Measurements from ENCODE around the gene PPP1R12C.

PPP1R12C gene

GRCh38 chr19:55086730-55087541 lies 30.5 kb downstream of the PPP1R12C start:
- TF ChIP-seq, protein P1, sequence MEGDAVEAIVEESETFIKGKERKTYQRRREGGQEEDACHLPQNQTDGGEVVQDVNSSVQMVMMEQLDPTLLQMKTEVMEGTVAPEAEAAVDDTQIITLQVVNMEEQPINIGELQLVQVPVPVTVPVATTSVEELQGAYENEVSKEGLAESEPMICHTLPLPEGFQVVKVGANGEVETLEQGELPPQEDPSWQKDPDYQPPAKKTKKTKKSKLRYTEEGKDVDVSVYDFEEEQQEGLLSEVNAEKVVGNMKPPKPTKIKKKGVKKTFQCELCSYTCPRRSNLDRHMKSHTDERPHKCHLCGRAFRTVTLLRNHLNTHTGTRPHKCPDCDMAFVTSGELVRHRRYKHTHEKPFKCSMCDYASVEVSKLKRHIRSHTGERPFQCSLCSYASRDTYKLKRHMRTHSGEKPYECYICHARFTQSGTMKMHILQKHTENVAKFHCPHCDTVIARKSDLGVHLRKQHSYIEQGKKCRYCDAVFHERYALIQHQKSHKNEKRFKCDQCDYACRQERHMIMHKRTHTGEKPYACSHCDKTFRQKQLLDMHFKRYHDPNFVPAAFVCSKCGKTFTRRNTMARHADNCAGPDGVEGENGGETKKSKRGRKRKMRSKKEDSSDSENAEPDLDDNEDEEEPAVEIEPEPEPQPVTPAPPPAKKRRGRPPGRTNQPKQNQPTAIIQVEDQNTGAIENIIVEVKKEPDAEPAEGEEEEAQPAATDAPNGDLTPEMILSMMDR (IDR thresholded peaks at IDR 0.05; ENCODE audit: low read length): no peak
- TF ChIP-seq EZH2 (IDR thresholded peaks at IDR 0.05; ENCODE audit: borderline replicate concordance, low read length): no peak
- no peak overlapping the region for H3K27ac ChIP-seq (ENCODE audit: low read depth, low read length, poor library complexity, severe bottlenecking)
- H3K79me2 ChIP-seq (ENCODE audit: insufficient read depth, low read length): no peaks in the 10 kb centered on the region
- no peak overlapping the region for H3K4me2 ChIP-seq (ENCODE audit: low read length)
- H3K27me3 ChIP-seq (ENCODE audit: insufficient read depth, low read length): no peaks in the 10 kb centered on the region
- H3K4me3 ChIP-seq (ENCODE audit: low read depth, low read length, poor library complexity, severe bottlenecking): no peak overlapping the region
- no peaks in the 10 kb centered on the region for H3F3A ChIP-seq (ENCODE audit: insufficient read depth, low read length)
- no peaks in the 10 kb centered on the region for H4K20me1 ChIP-seq (ENCODE audit: insufficient read depth, low read length)
- peaks cover 4% of the 10 kb centered on the region; the same call in 1 of the 2 replicates for H3K9me3 ChIP-seq (ENCODE audit: low read length)
- H2AFZ ChIP-seq (ENCODE audit: low read length): no peak overlapping the region
- H3K9ac ChIP-seq (ENCODE audit: low read length): no peak overlapping the region
- no peaks in the 10 kb centered on the region for H3K9me2 ChIP-seq (ENCODE audit: low read depth, low read length)
- H3K36me3 ChIP-seq (ENCODE audit: insufficient read depth, low read length): peaks cover 11% of the 10 kb centered on the region; the same call in 1 of the 2 replicates
- no peaks in the 10 kb centered on the region for H3K4me1 ChIP-seq (ENCODE audit: insufficient read depth, low read length, severe bottlenecking)

DNA sequence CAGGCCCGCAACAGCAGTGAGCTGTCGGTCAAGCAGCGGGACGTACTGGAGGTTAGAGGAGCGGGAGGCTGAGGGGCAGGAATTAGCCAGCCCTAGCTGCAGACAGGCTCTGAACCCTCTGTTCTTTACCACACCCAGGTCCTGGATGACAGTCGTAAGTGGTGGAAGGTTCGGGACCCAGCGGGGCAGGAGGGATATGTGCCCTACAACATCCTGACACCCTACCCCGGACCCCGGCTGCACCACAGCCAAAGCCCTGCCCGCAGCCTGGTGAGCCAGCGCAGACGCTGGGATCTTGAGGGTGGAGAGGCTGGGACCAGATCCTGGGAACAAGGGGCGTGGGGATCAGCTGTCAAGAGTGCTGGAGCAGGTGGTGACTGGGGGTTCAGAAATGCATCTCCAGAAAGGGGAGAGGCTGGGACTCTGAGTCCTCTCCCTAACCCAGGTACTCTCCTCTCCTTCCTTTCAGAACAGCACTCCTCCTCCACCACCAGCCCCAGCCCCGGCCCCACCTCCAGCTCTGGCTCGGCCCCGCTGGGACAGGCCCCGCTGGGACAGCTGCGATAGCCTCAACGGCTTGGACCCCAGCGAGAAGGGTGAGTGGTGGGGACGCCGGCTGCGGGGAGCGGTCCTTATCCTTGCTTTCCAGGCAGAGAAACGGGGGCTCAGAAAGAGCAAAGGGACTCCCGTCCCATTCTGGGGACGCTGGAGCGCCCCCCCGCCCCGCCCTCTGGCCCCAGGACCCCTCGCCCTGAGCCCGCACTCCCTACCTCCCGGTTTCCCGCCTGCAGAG lies 31.3 kb downstream of the PPP1R12C start:
- no peak overlapping the region for H3K4me2 ChIP-seq (ENCODE audit: low read length)
- H3K4me1 ChIP-seq (ENCODE audit: insufficient read depth, low read length, severe bottlenecking): no peaks in the 10 kb centered on the region
- H3K27me3 ChIP-seq (ENCODE audit: insufficient read depth, low read length): no peaks in the 10 kb centered on the region

DNA sequence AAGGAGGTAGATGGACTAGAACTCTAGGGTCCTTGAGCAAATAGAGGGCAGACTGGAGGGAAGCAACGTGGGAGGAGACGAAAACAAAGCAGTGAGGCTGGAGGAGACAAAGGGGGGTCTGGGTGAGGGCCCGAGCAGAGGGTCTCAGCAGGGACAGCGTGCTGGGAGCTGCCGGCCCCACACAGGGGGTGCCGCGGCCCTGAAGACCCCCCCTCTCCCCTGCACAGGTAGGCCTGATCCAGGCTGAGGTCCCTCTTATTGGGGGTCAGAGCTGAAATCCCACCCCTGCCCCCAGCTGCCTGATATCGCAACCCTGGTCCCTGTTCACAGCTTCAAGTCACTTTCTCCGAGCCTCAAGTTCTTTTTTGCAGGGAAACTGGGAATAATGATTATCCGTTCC lies 33.0 kb downstream of the PPP1R12C start:
- H3K9me3 ChIP-seq (ENCODE audit: low read length): peaks cover 4% of the 10 kb centered on the region; the same call in 1 of the 2 replicates
- no peaks in the 10 kb centered on the region for H3F3A ChIP-seq (ENCODE audit: insufficient read depth, low read length)
- TF ChIP-seq, protein P1 (IDR thresholded peaks at IDR 0.05; ENCODE audit: low read length): no peak
- TF ChIP-seq EZH2 (IDR thresholded peaks at IDR 0.05; ENCODE audit: borderline replicate concordance, low read length): no peak
- peaks cover 10% of the 10 kb centered on the region for H3K4me1 ChIP-seq (ENCODE audit: insufficient read depth, low read length, severe bottlenecking)
- H3K79me2 ChIP-seq (ENCODE audit: insufficient read depth, low read length): no peaks in the 10 kb centered on the region
- H3K9ac ChIP-seq (ENCODE audit: low read length): no peak overlapping the region
- peaks cover under 1% of the 10 kb centered on the region; the same call in 1 of the 2 replicates for H3K27me3 ChIP-seq (ENCODE audit: insufficient read depth, low read length)
- H3K4me3 ChIP-seq (ENCODE audit: low read depth, low read length, poor library complexity, severe bottlenecking): no peak overlapping the region
- H2AFZ ChIP-seq (ENCODE audit: low read length): no peak overlapping the region
- no peaks in the 10 kb centered on the region for H4K20me1 ChIP-seq (ENCODE audit: insufficient read depth, low read length)
- H3K36me3 ChIP-seq (ENCODE audit: insufficient read depth, low read length): no peaks in the 10 kb centered on the region
- no peak overlapping the region for H3K4me2 ChIP-seq (ENCODE audit: low read length)
- H3K9me2 ChIP-seq (ENCODE audit: low read depth, low read length): no peaks in the 10 kb centered on the region
- H3K27ac ChIP-seq (ENCODE audit: low read depth, low read length, poor library complexity, severe bottlenecking): no peak overlapping the region

More for the DNA sequence above, 31.3 kb downstream of the PPP1R12C start:
- Histone ChIP-seq H3K36me3 (ENCODE audit: insufficient read depth, low read length) (peaks cover 6% of the 10 kb centered on the region; the same call in 1 of the 2 replicates), H2AFZ (ENCODE audit: low read length) (no peak overlapping the region), H3F3A (ENCODE audit: insufficient read depth, low read length) (no peaks in the 10 kb centered on the region), H3K9me2 (ENCODE audit: low read depth, low read length) (no peaks in the 10 kb centered on the region), H3K9ac (ENCODE audit: low read length) (no peak overlapping the region), H3K9me3 (ENCODE audit: low read length) (peaks cover 4% of the 10 kb centered on the region; the same call in 1 of the 2 replicates), H4K20me1 (ENCODE audit: insufficient read depth, low read length) (no peaks in the 10 kb centered on the region), H3K79me2 (ENCODE audit: insufficient read depth, low read length) (no peaks in the 10 kb centered on the region), H3K4me3 (ENCODE audit: low read depth, low read length, poor library complexity, severe bottlenecking) (no peak overlapping the region), H3K27ac (ENCODE audit: low read depth, low read length, poor library complexity, severe bottlenecking) (no peak overlapping the region)
- TF ChIP-seq, protein P1 (IDR thresholded peaks at IDR 0.05; ENCODE audit: low read length): no peak
- TF ChIP-seq EZH2 (IDR thresholded peaks at IDR 0.05; ENCODE audit: borderline replicate concordance, low read length): no peak

Data from OCI-LY1 (cell line).